Measurements from ENCODE around the gene TCF25. TPM values are rescaled to one million over a fixed set of nuclear protein-coding genes. Genes with fewer than 3 reads are reported as not detected.

The TCF25 gene
- total RNA-seq, 1 donor from 2014 or later = 193 TPM

GRCh38 chr16:89900885-89901284 is 27.5 kb downstream of the TCF25 start:
- Mint-ChIP-seq H3K9me3 (ENCODE audit: unreplicated experiment) (no peaks in the 10 kb centered on the region), H3K4me3 (ENCODE audit: unreplicated experiment) (no peak overlapping the region), H3K4me1 (ENCODE audit: low read depth, unreplicated experiment) (peaks cover 5% of the 10 kb centered on the region), H3K27ac (ENCODE audit: unreplicated experiment) (peak overlapping the region; percentile 34), H3K27me3 (ENCODE audit: low read depth, unreplicated experiment) (no peaks in the 10 kb centered on the region), H3K36me3 (ENCODE audit: low read depth, unreplicated experiment) (peaks cover 13% of the 10 kb centered on the region)
- Histone ChIP-seq H3K4me3 (ENCODE audit: insufficient read depth, low read depth, low read length) (no peak overlapping the region), H3K79me2 (ENCODE audit: insufficient read depth, low read length) (peaks cover 5% of the 10 kb centered on the region), H2AFZ (ENCODE audit: low read depth, low read length) (no peak overlapping the region), H3K36me3 (ENCODE audit: insufficient read depth, low read length) (peaks cover 40% of the 10 kb centered on the region), H3K27me3 (ENCODE audit: insufficient read depth, low read length) (no peaks in the 10 kb centered on the region), H4K20me1 (ENCODE audit: insufficient read depth, low read length) (peaks cover 42% of the 10 kb centered on the region), H3K4me1 (ENCODE audit: insufficient read depth, low read length) (no peaks in the 10 kb centered on the region), H3K9me3 (ENCODE audit: insufficient read depth, low read depth, low read length) (no peaks in the 10 kb centered on the region), H3K27ac (ENCODE audit: low read depth, low read length) (no peak overlapping the region), H3K4me2 (ENCODE audit: low read length) (no peak overlapping the region), H3K9ac (ENCODE audit: low read length) (no peak overlapping the region)
- FAIRE-seq = no peak
- TF ChIP-seq EZH2 (IDR thresholded peaks at IDR 0.05; ENCODE audit: insufficient read depth, low read length) (no peak), CTCF (IDR thresholded peaks at IDR 0.05; ENCODE audit: insufficient read depth, low read depth, low read length) (no peak)
- no peak for DNase-seq (ENCODE audit: low read depth)

GRCh38 chr16:89902980-89903379 is 29.6 kb downstream of the TCF25 start:
- Histone ChIP-seq H3K9me3 (ENCODE audit: insufficient read depth, low read depth, low read length) (peaks cover 3% of the 10 kb centered on the region), H4K20me1 (ENCODE audit: insufficient read depth, low read length) (peaks cover 40% of the 10 kb centered on the region), H3K36me3 (ENCODE audit: insufficient read depth, low read length) (peaks cover 32% of the 10 kb centered on the region), H3K27ac (ENCODE audit: low read depth, low read length) (no peak overlapping the region), H3K27me3 (ENCODE audit: insufficient read depth, low read length) (no peaks in the 10 kb centered on the region), H3K9ac (ENCODE audit: low read length) (no peak overlapping the region), H2AFZ (ENCODE audit: low read depth, low read length) (no peak overlapping the region), H3K79me2 (ENCODE audit: insufficient read depth, low read length) (peaks cover 5% of the 10 kb centered on the region), H3K4me1 (ENCODE audit: insufficient read depth, low read length) (no peaks in the 10 kb centered on the region), H3K4me3 (ENCODE audit: insufficient read depth, low read depth, low read length) (no peak overlapping the region), H3K4me2 (ENCODE audit: low read length) (no peak overlapping the region)
- no peaks in the 10 kb centered on the region for H3K9me3 Mint-ChIP-seq (ENCODE audit: unreplicated experiment)
- no peaks in the 10 kb centered on the region for H3K27me3 Mint-ChIP-seq (ENCODE audit: low read depth, unreplicated experiment)
- peaks cover 5% of the 10 kb centered on the region for H3K4me1 Mint-ChIP-seq (ENCODE audit: low read depth, unreplicated experiment)
- H3K4me3 Mint-ChIP-seq (ENCODE audit: unreplicated experiment) = no peak overlapping the region
- DNase-seq (ENCODE audit: low read depth) = no peak
- peaks cover 21% of the 10 kb centered on the region for H3K36me3 Mint-ChIP-seq (ENCODE audit: low read depth, unreplicated experiment)
- no peak overlapping the region for H3K27ac Mint-ChIP-seq (ENCODE audit: unreplicated experiment)
- FAIRE-seq = no peak
- TF ChIP-seq CTCF (IDR thresholded peaks at IDR 0.05; ENCODE audit: insufficient read depth, low read depth, low read length) = no peak
- no peak for TF ChIP-seq EZH2 (IDR thresholded peaks at IDR 0.05; ENCODE audit: insufficient read depth, low read length)

GRCh38 chr16:89903908-89904515 is 30.6 kb downstream of the TCF25 start:
- H3K36me3 Mint-ChIP-seq (ENCODE audit: low read depth, unreplicated experiment) = peaks cover 22% of the 10 kb centered on the region
- H3K9ac ChIP-seq (ENCODE audit: low read length) = no peak overlapping the region
- no peaks in the 10 kb centered on the region for H3K9me3 Mint-ChIP-seq (ENCODE audit: unreplicated experiment)

More at GRCh38 chr16:89903908-89904515, 30.6 kb downstream of the TCF25 start:
- Mint-ChIP-seq H3K4me1 (ENCODE audit: low read depth, unreplicated experiment) (peaks cover 5% of the 10 kb centered on the region), H3K27me3 (ENCODE audit: low read depth, unreplicated experiment) (no peaks in the 10 kb centered on the region), H3K27ac (ENCODE audit: unreplicated experiment) (no peak overlapping the region), H3K4me3 (ENCODE audit: unreplicated experiment) (no peak overlapping the region)
- FAIRE-seq = no peak
- H3K9me3 ChIP-seq (ENCODE audit: insufficient read depth, low read depth, low read length) = peaks cover 3% of the 10 kb centered on the region
- no peak overlapping the region for H3K27ac ChIP-seq (ENCODE audit: low read depth, low read length)
- H3K4me1 ChIP-seq (ENCODE audit: insufficient read depth, low read length) = no peaks in the 10 kb centered on the region
- peaks cover 41% of the 10 kb centered on the region for H4K20me1 ChIP-seq (ENCODE audit: insufficient read depth, low read length)
- H3K79me2 ChIP-seq (ENCODE audit: insufficient read depth, low read length) = peaks cover 5% of the 10 kb centered on the region
- no peak for DNase-seq (ENCODE audit: low read depth)
- no peak for TF ChIP-seq CTCF (IDR thresholded peaks at IDR 0.05; ENCODE audit: insufficient read depth, low read depth, low read length)
- no peak for TF ChIP-seq EZH2 (IDR thresholded peaks at IDR 0.05; ENCODE audit: insufficient read depth, low read length)
- no peak overlapping the region for H2AFZ ChIP-seq (ENCODE audit: low read depth, low read length)
- H3K27me3 ChIP-seq (ENCODE audit: insufficient read depth, low read length) = no peaks in the 10 kb centered on the region
- no peak overlapping the region for H3K4me3 ChIP-seq (ENCODE audit: insufficient read depth, low read depth, low read length)
- peaks cover 27% of the 10 kb centered on the region for H3K36me3 ChIP-seq (ENCODE audit: insufficient read depth, low read length)
- H3K4me2 ChIP-seq (ENCODE audit: low read length) = no peak overlapping the region

All from astrocyte (in vitro differentiated cells and primary cell).